Right lobe of liver (tissue), 6 donors: ENCODE measurements around the gene ADGRB3. TPM values are rescaled to one million over a fixed set of nuclear protein-coding genes. Genes with fewer than 3 reads are reported as not detected.

Experiments
- ATAC-seq, 4 donors: fragments of 200-7000 bp; cut with Tn5 transposase; one replicate each; pipeline ENCODE4 v1.9.1; 2020; ENCODE audit warnings: mild to moderate bottlenecking in 4 of 4, moderate library complexity in 4 of 4
- DNase-seq, 3 donors: peaks; one replicate each; pipeline ENCODE4 v3.0.0-alpha.2; 2020
- H3K27ac ChIP-seq, 3 donors: fragments of 200-600 bp; one replicate each; pipeline ENCODE4 v1.8.0; 2022
- H3K27me3 ChIP-seq, 2 donors: fragments of 200-600 bp; one replicate each; pipeline ENCODE4 v1.8.0; 2022
- H3K36me3 ChIP-seq, 4 donors: fragments of 200-600 bp; sonication (generic) in 1 of 4; one replicate each; pipeline versions ENCODE4 v1.5.1 to v1.8.0; 2017 to 2022; ENCODE audit warnings: control low read depth in 1 of 4
- H3K4me1 ChIP-seq, 4 donors: fragments of 200-600 bp; sonication (generic) in 1 of 4; one replicate each; pipeline versions ENCODE4 v1.5.1 to v1.8.0; 2017 to 2022; ENCODE audit warnings: control low read depth in 1 of 4
- H3K4me3 ChIP-seq, 3 donors: fragments of 200-600 bp; one replicate each; pipeline ENCODE4 v1.8.0; 2022
- H3K9me3 ChIP-seq, 4 donors: fragments of 200-600 bp; sonication (generic) in 1 of 4; one replicate each; pipeline versions ENCODE4 v1.5.1 to v1.8.0; 2017 to 2022; ENCODE audit warnings: control low read depth in 1 of 4
- POLR2A ChIP-seq: fragments of 450-650 bp; IDR thresholded peaks from one replicate; pipeline ENCODE4 v1.6.1; 2017; ENCODE audit warnings: antibody characterized with exemption, mild to moderate bottlenecking
- WGBS: methylation state at CpG from one replicate; pipeline ENCODE4 v1.1.6; 2018; ENCODE audit warnings: low coverage, low lambda C conversion rate; ENCODE audit not compliant: insufficient coverage; ENCODE audit errors: missing lambda C conversion rate; 5-methylcytosine and 5-hydroxymethylcytosine counted together
- intact Hi-C, 2 donors: fragments of 100-400 bp; cut with DNase I; formaldehyde crosslinking; loops; one replicate each; pipeline versions ENCODE4 v1.11.2 to v1.14.1; 2022
- total RNA-seq, 6 experiments: library from RNA; depleted of rRNA in 2 of 6; stranded (reverse); fragments of >200 nt in 2 of 6; fragmentation: NEBNext Ultra II Directional in 3 of 6; extraction: Animal tissue kit (Norgen Biotek cat#: 25700) in 3 of 6; gene quantifications; one replicate each; pipeline versions ENCODE4 v1.1.0 to v1.2.4, GENCODE V29; 2016 to 2023
- TF ChIP-seq, protein P1 (sequence below), 4 donors: fragments of 200-600 bp in 3 of 4; fragments of 450-650 bp in 1 of 4; IDR thresholded peaks; one replicate each; pipeline versions ENCODE4 v1.5.1 to v1.8.0; 2016 to 2022; ENCODE audit warnings: antibody characterized with exemption in 4 of 4, mild to moderate bottlenecking in 2 of 4
- donor health status: DM: no; HTN: yes; CAD: no.
- donor health status: DM: no; HTN: no; CAD: no.
- donor health status: DM: no; HTN: no; CAD: no.
- donor health status: DM: no; HTN: yes; CAD: no.
- donor health status: DM: no; HTN: yes; CAD: no.

Gene ADGRB3
- total RNA-seq, 6 experiments from 2014 or later: 0.18 to 0.42 (median 0.24) TPM

DNA sequence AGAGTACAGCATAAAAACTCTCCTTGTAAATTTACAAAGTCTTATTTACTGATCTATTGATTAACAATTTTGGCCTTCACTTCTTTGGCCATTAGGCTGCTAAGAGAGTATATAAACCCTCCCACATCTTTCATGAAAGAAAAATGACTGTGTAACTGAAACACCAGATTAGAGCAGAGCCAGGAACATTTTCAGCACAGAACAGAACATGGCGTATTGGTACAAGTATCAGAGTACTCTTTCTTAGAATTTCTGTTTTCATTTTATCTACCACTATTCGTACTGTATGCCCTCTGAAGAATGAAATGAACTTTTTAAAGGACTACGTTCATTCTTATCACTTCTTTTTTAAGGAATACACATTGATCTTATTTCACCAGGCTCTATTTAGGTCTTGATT is 550.2 kb downstream of the ADGRB3 start:
- Histone ChIP-seq H3K4me3 (no peak overlapping the region), H3K36me3 (no peaks in the 10 kb centered on the region), H3K9me3 (no peaks in the 10 kb centered on the region), H3K4me1 (no peaks in the 10 kb centered on the region), H3K27me3 (no peaks in the 10 kb centered on the region), H3K27ac (no peak overlapping the region)
- WGBS: 64% methylated on average over 3 of the region's 3 CpGs
- TF ChIP-seq, protein P1, sequence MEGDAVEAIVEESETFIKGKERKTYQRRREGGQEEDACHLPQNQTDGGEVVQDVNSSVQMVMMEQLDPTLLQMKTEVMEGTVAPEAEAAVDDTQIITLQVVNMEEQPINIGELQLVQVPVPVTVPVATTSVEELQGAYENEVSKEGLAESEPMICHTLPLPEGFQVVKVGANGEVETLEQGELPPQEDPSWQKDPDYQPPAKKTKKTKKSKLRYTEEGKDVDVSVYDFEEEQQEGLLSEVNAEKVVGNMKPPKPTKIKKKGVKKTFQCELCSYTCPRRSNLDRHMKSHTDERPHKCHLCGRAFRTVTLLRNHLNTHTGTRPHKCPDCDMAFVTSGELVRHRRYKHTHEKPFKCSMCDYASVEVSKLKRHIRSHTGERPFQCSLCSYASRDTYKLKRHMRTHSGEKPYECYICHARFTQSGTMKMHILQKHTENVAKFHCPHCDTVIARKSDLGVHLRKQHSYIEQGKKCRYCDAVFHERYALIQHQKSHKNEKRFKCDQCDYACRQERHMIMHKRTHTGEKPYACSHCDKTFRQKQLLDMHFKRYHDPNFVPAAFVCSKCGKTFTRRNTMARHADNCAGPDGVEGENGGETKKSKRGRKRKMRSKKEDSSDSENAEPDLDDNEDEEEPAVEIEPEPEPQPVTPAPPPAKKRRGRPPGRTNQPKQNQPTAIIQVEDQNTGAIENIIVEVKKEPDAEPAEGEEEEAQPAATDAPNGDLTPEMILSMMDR (IDR thresholded peaks at IDR 0.05): no peak
- no peak for TF ChIP-seq POLR2A
- DNase-seq (no peak), ATAC-seq (no peak)
- intact Hi-C loops: no loop called here

DNA sequence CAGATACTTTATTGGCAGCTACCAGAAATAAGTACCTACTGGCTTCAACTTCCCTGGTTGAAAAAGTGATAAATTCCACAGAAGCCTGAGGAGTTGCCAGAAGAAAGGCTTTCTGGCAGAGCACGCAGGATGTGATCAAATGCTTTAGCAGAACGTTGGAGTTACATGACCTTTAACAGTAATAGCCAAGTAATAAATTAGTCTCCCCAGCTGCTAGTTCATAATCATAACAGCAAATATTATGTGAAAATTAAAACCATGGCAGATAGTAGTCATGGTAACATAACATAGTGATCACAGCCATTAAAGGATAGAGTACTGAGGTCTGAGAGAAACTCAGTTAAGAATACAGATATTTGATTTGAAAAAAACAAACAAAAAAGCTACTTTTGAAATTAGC is 567.7 kb downstream of the ADGRB3 start:
- TF ChIP-seq, protein P1 (IDR thresholded peaks at IDR 0.05): no peak
- TF ChIP-seq POLR2A: no peak
- Histone ChIP-seq H3K27me3 (no peaks in the 10 kb centered on the region), H3K4me1 (no peaks in the 10 kb centered on the region), H3K9me3 (no peaks in the 10 kb centered on the region), H3K36me3 (no peaks in the 10 kb centered on the region), H3K4me3 (no peak overlapping the region), H3K27ac (no peak overlapping the region)
- intact Hi-C loops: no loop called here
- no peak for DNase-seq
- ATAC-seq: no peak
- WGBS: 32% methylated on average over 2 of the region's 2 CpGs

DNA sequence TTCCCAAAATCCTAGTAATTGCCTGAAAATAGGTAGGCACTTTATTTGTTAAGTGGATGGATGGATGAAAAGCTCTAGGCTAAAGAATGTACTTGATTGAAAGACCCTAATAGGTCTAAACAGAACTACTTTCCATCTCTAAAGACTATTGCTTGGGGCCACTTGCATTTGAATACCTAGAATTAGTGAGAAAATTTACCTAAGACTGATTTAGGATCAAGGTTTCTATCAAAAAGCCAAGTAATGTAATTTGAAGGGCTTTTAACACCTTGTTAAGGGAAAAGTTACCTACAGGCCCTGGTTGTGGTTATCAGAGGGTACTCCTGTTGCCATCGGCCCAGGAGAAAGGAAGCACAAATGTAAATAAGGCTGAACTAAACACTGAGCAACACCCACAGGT is 581.0 kb downstream of the ADGRB3 start:
- intact Hi-C loops: no loop called here
- DNase-seq (no peak), ATAC-seq (no peak)
- no peak overlapping the region for H3K27ac ChIP-seq
- H3K4me3 ChIP-seq: no peak overlapping the region
- no peaks in the 10 kb centered on the region for H3K27me3 ChIP-seq
- WGBS: 27% methylated on average over 1 of the region's 1 CpG
- TF ChIP-seq, protein P1 (IDR thresholded peaks at IDR 0.05): no peak
- TF ChIP-seq POLR2A: no peak
- H3K36me3 ChIP-seq: peaks cover 0 to 3% (median 0%) of the 10 kb centered on the region in 4 donors
- no peaks in the 10 kb centered on the region for H3K4me1 ChIP-seq
- no peaks in the 10 kb centered on the region for H3K9me3 ChIP-seq

DNA sequence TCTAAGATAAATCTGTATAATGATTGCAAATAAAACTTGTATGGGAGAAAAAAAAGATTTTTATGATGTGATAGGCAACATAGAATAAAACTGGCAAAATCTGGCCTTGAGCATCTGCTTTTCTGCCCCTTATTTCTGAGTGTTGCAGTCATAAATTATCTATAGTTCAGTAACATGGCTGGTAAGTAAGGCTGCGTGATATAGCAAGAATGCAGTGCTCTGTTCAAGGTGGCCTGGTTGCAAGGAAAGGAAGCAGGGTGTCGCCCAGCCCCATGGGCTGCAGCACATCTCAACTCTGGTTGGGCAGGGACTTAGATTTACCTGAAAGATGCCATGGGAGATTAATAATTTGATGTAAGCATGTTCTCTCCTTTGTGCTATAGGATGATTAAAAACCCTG is 582.3 kb downstream of the ADGRB3 start:
- H3K9me3 ChIP-seq: no peaks in the 10 kb centered on the region

More for the DNA sequence above, 582.3 kb downstream of the ADGRB3 start:
- no peak overlapping the region for H3K4me3 ChIP-seq
- ATAC-seq: no peak
- no peak for DNase-seq
- 17% methylated on average over 1 of the region's 2 CpGs for WGBS
- H3K27me3 ChIP-seq: no peaks in the 10 kb centered on the region
- TF ChIP-seq, protein P1 (IDR thresholded peaks at IDR 0.05): no peak
- no peak for TF ChIP-seq POLR2A
- H3K4me1 ChIP-seq: no peaks in the 10 kb centered on the region
- intact Hi-C loops: no loop called here
- no peak overlapping the region for H3K27ac ChIP-seq
- H3K36me3 ChIP-seq: peaks cover 0 to 3% (median 0%) of the 10 kb centered on the region in 4 donors
